Measurements from ENCODE around the gene RCOR1. TPM values are rescaled to one million over a fixed set of nuclear protein-coding genes. Genes with fewer than 3 reads are reported as not detected.
A peak's percentile ranks its signal among the peaks of the same experiment; 100 is the strongest.

Gene RCOR1
- total and polyA plus RNA-seq, 9 donors, result 7.2 to 22.3 (median 18.3) TPM

DNA sequence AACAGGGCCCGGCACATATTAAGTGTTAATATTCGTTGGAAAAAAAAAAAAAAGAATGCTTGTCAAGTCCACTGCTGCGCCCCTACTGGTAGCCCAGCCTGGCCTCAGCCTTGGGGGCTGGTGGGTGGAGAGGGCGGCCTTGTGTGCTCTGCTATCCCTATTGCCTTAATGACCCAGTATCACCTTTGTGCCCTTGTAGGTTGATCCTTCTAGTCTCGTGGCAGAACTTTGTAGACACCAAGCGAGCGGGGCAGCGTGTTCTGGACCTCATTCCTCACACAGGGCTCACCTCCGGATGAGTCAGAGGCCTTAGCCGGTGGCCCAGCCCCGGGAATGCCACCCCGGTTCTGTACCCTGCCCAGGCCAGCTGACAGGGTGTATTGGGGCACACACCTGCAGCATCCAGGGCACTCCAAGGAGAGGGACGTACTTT, 1.8 kb upstream of the RCOR1 start:
- WGBS, 3 donors, result 36 to 40% (median 37%) methylated on average over 13 of the region's 13 CpGs
- TF ChIP-seq, protein P1, sequence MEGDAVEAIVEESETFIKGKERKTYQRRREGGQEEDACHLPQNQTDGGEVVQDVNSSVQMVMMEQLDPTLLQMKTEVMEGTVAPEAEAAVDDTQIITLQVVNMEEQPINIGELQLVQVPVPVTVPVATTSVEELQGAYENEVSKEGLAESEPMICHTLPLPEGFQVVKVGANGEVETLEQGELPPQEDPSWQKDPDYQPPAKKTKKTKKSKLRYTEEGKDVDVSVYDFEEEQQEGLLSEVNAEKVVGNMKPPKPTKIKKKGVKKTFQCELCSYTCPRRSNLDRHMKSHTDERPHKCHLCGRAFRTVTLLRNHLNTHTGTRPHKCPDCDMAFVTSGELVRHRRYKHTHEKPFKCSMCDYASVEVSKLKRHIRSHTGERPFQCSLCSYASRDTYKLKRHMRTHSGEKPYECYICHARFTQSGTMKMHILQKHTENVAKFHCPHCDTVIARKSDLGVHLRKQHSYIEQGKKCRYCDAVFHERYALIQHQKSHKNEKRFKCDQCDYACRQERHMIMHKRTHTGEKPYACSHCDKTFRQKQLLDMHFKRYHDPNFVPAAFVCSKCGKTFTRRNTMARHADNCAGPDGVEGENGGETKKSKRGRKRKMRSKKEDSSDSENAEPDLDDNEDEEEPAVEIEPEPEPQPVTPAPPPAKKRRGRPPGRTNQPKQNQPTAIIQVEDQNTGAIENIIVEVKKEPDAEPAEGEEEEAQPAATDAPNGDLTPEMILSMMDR (IDR thresholded peaks at IDR 0.05), result peak in 2 of 3 donors; percentile 15 to 31
- no peak for TF ChIP-seq EP300 (IDR thresholded peaks at IDR 0.05)
- peak; percentile 39 to 66 (median 58) for DNase-seq
- peak overlapping the region; percentile 97 to 98 for H3K27ac ChIP-seq
- H3K4me3 ChIP-seq, result peak overlapping the region; percentile 75
- no peaks in the 10 kb centered on the region for H3K36me3 ChIP-seq
- H3K4me1 ChIP-seq (ENCODE audit: insufficient read depth), result peaks cover 7% of the 10 kb centered on the region
- no peaks in the 10 kb centered on the region for H3K9me3 ChIP-seq
- intact Hi-C loops (cut with DNase I), result no loop called here
- H3K27me3 ChIP-seq, result no peaks in the 10 kb centered on the region

DNA sequence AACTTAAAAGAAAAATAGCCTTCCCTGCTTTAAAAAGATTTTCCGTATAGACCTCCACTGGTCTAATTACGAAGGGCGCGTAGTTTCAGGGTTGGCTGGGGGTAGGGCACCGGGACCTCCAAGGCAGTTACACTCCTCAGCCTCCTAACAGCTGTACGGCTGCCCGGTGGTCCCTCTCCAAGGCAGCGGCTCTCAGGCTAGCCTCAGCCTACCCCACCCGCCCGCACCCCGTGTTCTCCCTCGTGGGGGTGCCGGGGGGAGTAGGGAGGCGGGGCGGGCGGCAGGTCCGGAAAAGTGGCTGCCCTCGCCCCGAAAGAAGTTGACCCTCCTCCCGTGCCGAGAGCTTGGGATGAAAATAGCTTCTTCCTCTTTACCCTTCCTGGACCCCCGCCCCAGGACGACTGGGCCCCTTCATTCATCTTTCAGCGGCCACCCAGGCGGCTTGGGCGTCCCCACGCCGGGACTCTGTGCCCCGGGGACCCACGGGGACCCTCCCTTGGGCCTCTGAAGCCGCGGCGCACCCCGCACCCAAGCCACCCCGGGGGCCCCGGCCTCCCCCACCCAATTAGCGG, 991 bp upstream of the RCOR1 start:
- Histone ChIP-seq H3K27me3 (no peaks in the 10 kb centered on the region), H3K4me1 (ENCODE audit: insufficient read depth) (peaks cover 7% of the 10 kb centered on the region), H3K36me3 (no peaks in the 10 kb centered on the region), H3K9me3 (no peaks in the 10 kb centered on the region), H3K4me3 (peak overlapping the region; percentile 75), H3K27ac (peak overlapping the region; percentile 97 to 98)
- WGBS, 3 donors, result 0 to 1% (median 1%) methylated on average over 28 to 37 of the region's 37 CpGs
- intact Hi-C loops (cut with DNase I), result no loop called here
- peak; percentile 60 to 78 (median 69) for DNase-seq
- no peak for TF ChIP-seq POLR2A (IDR thresholded peaks at IDR 0.05)
- no peak for TF ChIP-seq EP300 (IDR thresholded peaks at IDR 0.05)
- TF ChIP-seq, protein P1 (IDR thresholded peaks at IDR 0.05), result no peak

DNA sequence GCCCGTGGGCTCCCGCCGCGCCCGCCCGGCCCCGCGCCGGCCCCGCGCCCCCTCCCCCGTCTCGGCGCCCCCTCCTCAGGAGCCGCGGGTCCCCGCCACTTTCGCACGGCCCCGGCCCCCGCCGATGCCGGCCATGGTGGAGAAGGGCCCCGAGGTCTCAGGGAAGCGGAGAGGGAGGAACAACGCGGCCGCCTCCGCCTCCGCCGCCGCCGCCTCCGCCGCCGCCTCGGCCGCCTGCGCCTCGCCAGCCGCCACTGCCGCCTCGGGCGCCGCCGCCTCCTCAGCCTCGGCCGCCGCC, 263 bp downstream of the RCOR1 start:
- 0 to 1% methylated on average over 3 to 48 of the region's 49 CpGs; no CpG with 5 or more reads in 1 of the 3 donors for WGBS, 3 donors
- Histone ChIP-seq H3K27me3 (no peaks in the 10 kb centered on the region), H3K4me3 (peak overlapping the region; percentile 57), H3K9me3 (no peaks in the 10 kb centered on the region), H3K4me1 (ENCODE audit: insufficient read depth) (peaks cover 7% of the 10 kb centered on the region), H3K36me3 (no peaks in the 10 kb centered on the region), H3K27ac (peak overlapping the region; percentile 97 to 98)
- no peak for TF ChIP-seq EP300 (IDR thresholded peaks at IDR 0.05)
- no peak for TF ChIP-seq POLR2A (IDR thresholded peaks at IDR 0.05)
- TF ChIP-seq, protein P1 (IDR thresholded peaks at IDR 0.05), result no peak
- no peak for DNase-seq
- intact Hi-C loops (cut with DNase I), result loop anchor here in 2 of 4 donors (2.0 kb wide), 2 partner anchors 68 to 84 kb away; partner anchors contain the start of gene ANKRD9 (in 1 of the 2)

DNA sequence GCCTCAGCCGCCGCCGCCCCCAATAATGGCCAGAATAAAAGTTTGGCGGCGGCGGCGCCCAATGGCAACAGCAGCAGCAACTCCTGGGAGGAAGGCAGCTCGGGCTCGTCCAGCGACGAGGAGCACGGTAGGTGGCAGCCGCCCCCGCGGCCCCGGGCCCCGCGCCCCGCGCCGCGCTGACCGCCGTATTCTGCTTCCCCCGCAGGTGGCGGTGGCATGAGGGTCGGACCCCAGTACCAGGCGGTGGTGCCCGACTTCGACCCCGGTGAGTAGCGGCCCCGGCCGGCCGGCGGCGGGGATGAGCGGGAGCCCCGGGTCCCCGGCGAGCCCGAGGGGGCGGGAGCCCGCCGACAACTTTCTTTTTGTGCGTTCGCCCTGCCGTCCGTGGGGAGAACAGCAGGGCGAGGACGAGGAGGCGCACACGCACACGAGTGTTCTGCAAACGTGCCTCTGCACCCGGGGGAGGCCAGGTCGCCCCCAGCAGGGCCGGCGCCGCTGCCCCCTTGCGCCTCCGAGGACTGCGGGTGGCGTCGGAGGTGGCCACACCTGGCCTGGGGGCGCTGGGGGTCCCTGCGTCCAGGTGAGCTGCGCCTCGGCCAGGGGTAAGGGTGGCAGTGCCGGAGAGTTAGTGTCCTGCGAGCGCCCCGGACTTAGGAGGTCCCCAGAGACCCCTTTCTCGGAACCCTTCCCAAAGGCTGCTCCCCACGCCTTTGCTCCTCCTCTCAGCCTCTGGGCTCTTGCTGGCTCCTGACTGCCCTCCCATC, 794 bp downstream of the RCOR1 start:
- peaks cover 7% of the 10 kb centered on the region for H3K4me1 ChIP-seq (ENCODE audit: insufficient read depth)
- DNase-seq, result peak; percentile 39 to 73 (median 56)
- intact Hi-C loops (cut with DNase I), result loop anchor here in 2 of 4 donors (2.0 kb wide), 2 partner anchors 68 to 84 kb away; partner anchors contain the start of gene ANKRD9 (in 1 of the 2)

More for the DNA sequence above, 794 bp downstream of the RCOR1 start:
- Histone ChIP-seq H3K9me3 (no peaks in the 10 kb centered on the region), H3K27me3 (no peaks in the 10 kb centered on the region), H3K27ac (peak overlapping the region; percentile 97 to 98), H3K4me3 (peak overlapping the region; percentile 57), H3K36me3 (no peaks in the 10 kb centered on the region)
- 0 to 1% (median 0%) methylated on average over 18 to 75 of the region's 75 CpGs for WGBS, 3 donors
- TF ChIP-seq, protein P1 (IDR thresholded peaks at IDR 0.05), result peak in 1 of 3 donors; percentile 46
- TF ChIP-seq EP300 (IDR thresholded peaks at IDR 0.05), result no peak
- no peak for TF ChIP-seq POLR2A (IDR thresholded peaks at IDR 0.05)

All from ovary (tissue), 9 donors.